Fibroblast of skin of right quadriceps (primary cell): ENCODE results near the gene ZYG11B.
A peak's percentile ranks its signal among the peaks of the same experiment; 100 is the strongest.
"Not testable (repeated sequence)": the region's sequence is repeated elsewhere in the genome, so short reads cannot be mapped to it uniquely, and the experiment has no call there.

Experiments used
- DNase-seq: peaks from one replicate; pipeline ENCODE4 v3.0.0-alpha.2; 2013

ZYG11B gene

DNA sequence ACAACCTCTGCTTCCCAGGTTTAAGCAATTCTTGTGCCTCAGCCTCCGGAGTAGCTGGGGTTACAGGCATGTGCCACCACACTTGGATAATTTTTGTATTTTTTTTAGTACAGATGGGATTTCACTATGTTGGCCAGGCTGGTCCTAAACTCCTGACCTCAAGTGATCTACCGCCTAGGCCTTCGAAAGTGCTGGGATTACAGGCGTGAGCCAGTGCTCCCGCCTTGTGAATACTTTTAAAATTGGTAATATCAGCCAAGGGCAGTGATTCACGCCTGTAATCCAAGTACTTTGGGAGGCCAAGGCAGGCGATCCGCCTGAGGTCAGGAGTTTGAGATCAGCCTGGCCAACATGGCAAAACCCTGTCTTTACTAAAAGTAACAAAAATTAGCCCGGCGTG is 33.7 kb downstream of the ZYG11B start:
- DNase-seq, result no peak

GRCh38 chr1:52767596-52768280 is 41.5 kb downstream of the ZYG11B start:
- DNase-seq, result no peak

- DNase-seq, result no peak
These were observed 43.2 kb downstream of the ZYG11B start for GRCh38 chr1:52769346-52770033.

GRCh38 chr1:52771384-52771783 is 45.1 kb downstream of the ZYG11B start:
- no peak for DNase-seq

DNA sequence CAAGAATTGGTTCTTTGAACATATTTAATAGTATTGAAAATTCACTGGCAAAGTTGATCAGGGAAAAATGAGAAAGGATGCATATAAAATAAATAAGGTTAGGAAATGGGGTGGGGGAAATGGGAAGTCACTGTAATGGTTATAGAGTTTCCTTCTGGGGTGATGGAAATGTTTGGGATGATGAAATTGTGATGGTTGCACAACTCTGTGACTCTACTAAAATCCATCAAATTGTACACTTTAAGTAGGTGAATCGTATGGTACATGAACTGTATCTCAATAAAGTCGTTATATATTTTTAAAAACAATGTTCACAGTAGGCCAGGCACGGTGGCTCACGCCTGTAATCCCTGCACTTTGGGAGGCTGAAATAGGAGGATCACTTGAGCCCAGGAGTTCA is 59.9 kb downstream of the ZYG11B start:
- no peak for DNase-seq

DNA sequence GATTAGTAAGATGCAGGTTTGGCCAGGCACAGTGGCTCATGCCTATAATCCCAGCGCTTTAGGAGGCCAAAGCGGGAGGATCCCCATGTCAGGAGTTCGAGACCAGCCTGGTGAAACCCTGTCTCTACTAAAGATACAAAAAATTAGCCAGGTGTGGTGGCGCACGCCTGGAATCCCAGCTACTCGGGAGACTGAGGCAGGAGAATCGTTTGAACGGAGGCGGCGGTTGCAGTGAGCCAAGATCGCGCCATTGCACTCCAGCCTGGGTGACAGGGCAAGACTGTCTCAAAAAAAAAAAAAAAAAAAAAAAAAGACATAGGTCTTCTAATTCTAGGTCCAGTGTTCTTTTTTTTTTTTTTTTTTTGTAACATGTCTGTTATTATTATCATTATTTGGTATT is 64.2 kb downstream of the ZYG11B start:
- not testable (repeated sequence) for DNase-seq

DNA sequence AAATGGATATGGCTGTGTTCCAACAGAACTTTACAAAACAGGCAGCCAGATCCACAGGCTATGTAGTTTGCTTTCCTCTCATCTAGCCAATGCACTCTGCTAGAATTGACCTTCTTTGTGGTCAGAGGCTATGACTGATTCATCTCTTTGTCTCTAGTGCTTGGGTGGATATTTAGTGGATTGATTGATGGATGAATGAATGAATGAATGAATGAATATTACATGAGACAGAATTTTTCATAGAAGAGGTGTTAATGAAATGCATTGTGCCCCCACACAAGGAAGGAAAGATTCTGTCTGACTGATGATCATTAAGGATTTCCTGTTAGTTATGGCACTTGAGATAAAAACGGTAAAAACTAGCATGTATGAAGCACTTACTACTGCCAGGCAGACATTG is 65.8 kb downstream of the ZYG11B start:
- no peak for DNase-seq

DNA sequence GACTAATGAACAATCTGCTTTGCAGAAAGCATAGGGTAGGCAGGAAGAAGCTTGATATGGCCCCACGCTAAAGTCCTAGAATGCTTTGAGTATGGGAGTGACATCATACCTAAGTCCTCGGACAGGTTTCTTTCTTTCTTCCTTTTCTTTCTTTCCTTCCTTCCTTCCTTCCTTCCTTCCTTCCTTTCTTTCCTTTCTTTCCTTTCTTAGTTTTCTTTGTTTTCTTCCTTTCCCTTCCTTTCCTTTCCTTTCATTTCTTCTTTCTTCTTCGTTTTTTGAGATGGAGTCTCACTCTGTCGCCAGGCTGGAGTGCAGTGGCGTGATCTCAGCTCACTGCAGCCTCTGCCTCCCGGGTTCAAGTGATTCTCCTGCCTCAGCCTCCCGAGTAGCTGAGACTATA is 67.5 kb downstream of the ZYG11B start:
- DNase-seq, result not testable (repeated sequence)

DNA sequence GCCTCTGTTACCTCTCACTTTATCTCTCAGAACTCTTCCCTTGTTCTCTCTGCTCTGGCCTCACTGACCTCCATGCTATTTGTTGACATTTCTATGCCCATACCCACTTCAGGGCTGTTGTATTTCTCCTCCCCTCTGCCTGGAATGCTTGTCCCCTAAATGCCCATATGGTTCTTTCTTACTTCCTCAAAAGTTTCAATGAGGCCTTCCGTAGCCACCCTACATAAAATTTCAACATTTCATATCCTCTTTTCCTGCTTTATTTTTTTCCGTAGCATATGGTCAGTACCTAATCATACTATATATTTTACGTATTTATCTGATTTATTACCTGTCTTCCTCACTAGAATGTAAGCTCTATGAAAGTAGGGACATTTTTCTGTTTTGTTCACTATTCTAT is 69.2 kb downstream of the ZYG11B start:
- DNase-seq, result no peak

GRCh38 chr1:52798331-52798730 is 72.1 kb downstream of the ZYG11B start:
- no peak for DNase-seq

DNA sequence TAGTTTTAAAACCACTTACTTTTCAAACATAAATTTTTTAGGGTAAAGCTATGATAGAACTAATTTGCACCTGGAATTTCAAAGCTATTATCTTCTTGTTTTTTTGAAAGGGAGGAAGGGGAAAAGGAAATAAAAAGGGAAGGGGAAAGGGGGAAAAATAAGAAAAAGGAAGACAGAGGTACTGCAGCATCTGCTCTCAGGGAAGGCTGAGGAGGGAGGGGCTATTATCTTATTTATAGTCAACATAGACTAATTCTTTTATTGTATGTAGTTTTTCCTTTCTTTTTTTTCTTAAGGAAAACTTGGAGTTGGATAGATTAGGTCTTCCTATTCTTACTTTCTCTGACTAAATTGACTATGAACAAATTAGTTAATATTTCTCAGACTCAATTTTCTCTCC is 74.8 kb downstream of the ZYG11B start:
- no peak for DNase-seq

DNA sequence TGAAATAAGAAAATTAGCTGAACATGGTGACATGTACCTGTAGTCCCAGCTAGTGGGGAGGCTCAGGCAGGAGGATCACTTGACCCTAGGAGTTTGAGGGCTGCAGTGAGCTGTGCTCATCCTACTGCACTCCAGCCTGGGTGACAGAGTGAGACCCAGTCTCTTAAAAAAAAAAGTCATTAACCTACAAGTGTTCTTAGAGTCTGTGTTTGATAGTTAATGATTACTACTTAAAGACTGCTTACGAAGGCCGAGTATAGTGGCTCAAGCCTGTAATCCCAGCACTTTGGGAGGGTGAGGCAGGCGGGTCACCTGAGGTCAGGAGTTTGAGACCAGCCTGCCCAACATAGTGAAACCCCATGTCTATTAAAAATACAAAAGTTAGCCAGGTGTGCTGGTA is 77.8 kb downstream of the ZYG11B start:
- not testable (repeated sequence) for DNase-seq

DNA sequence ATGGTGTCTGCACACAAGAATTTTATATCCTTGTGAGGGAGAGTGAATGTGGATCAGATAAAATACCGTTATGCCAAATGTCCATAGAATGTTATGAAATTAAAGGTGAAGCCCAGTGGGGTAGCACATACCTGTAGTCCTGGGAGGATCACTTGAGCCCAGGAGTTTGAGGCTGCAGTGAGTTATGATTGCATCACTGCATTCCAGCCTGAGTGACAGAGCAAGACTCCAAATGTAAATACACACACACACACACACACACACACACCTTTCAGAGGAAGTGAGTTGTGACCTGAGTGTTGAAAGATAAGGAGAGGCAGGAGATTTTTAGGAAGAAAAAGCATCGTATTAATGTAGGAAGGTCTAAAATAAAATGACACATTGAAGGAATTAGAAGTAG is 88.2 kb downstream of the ZYG11B start:
- DNase-seq, result peak; percentile 8

- not testable (repeated sequence) for DNase-seq
These were observed 94.6 kb downstream of the ZYG11B start for GRCh38 chr1:52820830-52821229.

DNA sequence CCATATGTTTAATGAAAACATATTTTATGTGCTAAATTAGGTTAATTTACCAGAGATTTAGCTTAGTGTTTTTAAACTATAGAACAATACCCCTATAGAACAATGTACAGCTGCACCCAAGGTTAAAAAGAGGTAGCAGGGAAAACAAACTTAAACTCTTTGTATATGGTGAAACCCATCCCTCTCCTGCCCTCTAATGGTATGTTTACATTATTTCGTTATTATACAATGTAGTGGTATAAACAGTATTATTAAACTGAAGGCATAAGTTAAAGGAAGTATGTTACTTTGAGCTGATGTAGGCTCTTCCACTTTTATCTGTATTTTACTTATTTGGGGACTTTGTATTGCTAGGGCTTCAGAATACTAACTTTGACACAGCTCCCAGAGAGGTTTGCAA is 99.6 kb downstream of the ZYG11B start:
- no peak for DNase-seq

- DNase-seq, result no peak
These were observed 108.5 kb downstream of the ZYG11B start for GRCh38 chr1:52834798-52835197.

- DNase-seq, result no peak
These were observed 109.8 kb downstream of the ZYG11B start for GRCh38 chr1:52836035-52836434.

GRCh38 chr1:52839175-52839574 is 112.9 kb downstream of the ZYG11B start:
- DNase-seq, result not testable (repeated sequence)

DNA sequence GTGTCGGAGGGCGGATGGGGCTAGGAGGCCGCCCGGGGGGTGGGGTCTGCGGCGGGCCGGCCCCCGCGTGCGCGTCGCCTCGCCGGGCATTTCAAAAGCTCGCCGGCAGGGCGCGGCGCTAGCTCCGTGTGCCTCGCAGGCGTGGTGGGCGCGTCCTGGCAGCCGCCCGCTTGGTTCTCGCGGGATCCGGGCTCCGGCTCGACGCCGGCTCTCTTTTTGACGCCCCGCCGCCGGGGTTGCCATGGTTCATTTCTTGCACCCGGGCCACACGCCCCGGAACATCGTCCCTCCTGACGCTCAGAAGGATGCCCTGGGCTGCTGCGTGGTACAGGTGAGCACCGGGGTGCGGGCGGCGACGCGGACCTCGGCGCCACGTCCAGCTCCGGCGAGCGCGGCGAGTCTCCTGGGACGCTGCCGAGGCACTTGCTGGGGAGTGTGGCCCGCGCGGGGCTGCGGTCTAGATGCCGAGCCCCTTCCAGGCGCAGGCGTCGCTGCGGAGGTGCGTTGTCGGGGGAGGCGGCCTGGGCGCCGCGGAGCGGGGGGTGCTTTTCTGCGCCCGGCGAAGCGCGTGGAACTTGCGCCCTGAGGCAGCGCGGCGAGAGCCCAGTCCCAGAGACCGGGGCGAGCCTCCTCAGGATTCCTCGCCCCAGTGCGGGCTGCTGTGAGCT is 116.5 kb downstream of the ZYG11B start, which contains the start of gene ZYG11A:
ZYG11A (plus strand) TSS at position 118 of the 668 bp plus-strand sequence; CDS start at position 242, 124 bp downstream.
- peak; percentile 74 for DNase-seq

DNA sequence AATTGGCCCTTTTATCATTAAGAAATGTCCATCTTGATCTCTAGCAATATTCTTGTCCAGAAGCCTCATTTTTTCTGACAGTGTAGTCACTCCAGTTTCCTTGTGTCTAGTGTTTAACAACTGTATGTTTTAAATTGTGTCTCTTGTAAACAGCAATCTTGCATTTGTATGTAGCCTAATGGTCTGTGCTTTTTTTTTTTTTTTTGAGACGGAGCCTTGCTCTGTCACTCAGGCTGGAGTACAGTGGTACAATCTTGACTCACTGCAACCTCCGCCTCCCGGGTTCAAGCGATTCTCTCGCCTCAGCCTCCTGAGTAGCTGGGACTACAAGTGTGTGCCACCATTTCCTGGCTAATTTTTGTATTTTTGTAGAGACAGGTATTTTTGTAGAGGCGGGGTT is 118.9 kb downstream of the ZYG11B start:
- not testable (repeated sequence) for DNase-seq

- DNase-seq, result no peak
These were observed 122.2 kb downstream of the ZYG11B start for GRCh38 chr1:52848423-52848822.

DNA sequence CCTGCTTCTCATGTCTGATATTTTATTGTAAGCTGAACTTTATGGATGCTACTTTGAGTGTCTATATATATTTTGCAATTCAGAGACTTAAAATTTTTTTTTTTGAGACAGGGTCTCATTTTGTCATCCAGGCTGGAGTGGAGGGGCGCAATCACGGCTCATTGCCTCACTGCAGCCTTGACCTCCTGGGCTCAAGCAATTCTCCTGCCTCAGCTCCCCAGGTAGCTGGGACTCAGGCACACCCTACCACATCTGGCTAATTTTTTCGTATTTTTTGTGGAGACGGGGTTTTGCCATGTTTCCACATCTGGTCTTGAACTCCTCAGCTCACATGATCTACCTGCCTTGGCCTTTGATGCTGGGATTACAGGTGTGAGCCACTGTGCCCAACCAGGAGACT is 124.7 kb downstream of the ZYG11B start:
- DNase-seq, result no peak

DNA sequence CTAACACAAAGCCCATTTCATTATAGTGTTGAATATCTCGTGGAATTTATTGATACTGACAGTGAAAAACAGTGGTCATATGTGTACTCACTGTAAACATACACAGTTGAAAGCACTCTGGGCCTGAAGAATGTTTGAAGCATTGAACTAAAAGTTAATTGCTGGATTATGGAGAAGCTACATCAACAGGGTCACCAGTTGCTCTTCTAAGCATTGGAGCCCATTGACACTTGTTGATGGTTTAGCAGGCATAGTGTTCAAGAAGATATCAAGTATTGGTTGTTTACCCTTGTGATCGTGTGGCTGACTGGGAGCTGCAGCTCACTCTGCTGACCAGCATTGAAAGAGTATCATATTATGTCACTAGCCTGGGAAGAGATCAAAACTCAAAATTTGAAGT is 126.6 kb downstream of the ZYG11B start:
- no peak for DNase-seq

DNA sequence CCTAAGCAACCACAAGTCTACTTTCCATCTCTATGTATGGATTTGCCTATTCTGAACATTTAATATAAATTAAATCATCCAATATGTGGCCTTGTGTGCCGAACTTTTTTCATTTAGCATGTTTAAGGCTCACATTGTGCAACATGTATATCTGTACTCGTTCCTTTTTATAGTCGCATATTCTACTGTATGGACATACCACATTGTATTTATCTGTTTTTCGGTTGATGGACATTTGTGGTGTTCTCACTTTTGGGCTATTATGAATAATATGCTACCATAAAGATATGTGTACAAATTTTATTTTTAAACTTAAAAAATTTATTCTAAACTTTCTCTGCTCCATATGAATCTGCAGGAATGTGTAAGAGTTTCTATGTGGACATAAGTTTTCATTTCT is 129.3 kb downstream of the ZYG11B start:
- DNase-seq, result no peak
